Measurements from ENCODE around the gene VAV1. TPM values are rescaled to one million over a fixed set of nuclear protein-coding genes. Genes with fewer than 3 reads are reported as not detected.
A peak's percentile ranks its signal among the peaks of the same experiment; 100 is the strongest.

Gene VAV1
- total and polyA plus RNA-seq, 10 of the 15 experiments (the other 5 are each of a cell fraction or from before 2014, with no cell fraction given): 1.6 to 76.8 (median 40.7) TPM

GRCh38 chr19:6890938-6891337, 118.4 kb downstream of the VAV1 start (continued):
- TF ChIP-seq, protein P1, sequence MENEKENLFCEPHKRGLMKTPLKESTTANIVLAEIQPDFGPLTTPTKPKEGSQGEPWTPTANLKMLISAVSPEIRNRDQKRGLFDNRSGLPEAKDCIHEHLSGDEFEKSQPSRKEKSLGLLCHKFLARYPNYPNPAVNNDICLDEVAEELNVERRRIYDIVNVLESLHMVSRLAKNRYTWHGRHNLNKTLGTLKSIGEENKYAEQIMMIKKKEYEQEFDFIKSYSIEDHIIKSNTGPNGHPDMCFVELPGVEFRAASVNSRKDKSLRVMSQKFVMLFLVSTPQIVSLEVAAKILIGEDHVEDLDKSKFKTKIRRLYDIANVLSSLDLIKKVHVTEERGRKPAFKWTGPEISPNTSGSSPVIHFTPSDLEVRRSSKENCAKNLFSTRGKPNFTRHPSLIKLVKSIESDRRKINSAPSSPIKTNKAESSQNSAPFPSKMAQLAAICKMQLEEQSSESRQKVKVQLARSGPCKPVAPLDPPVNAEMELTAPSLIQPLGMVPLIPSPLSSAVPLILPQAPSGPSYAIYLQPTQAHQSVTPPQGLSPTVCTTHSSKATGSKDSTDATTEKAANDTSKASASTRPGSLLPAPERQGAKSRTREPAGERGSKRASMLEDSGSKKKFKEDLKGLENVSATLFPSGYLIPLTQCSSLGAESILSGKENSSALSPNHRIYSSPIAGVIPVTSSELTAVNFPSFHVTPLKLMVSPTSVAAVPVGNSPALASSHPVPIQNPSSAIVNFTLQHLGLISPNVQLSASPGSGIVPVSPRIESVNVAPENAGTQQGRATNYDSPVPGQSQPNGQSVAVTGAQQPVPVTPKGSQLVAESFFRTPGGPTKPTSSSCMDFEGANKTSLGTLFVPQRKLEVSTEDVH (IDR thresholded peaks at IDR 0.05; ENCODE audit: low read depth, partially characterized antibody): no peak
- TF ChIP-seq, protein P2, sequence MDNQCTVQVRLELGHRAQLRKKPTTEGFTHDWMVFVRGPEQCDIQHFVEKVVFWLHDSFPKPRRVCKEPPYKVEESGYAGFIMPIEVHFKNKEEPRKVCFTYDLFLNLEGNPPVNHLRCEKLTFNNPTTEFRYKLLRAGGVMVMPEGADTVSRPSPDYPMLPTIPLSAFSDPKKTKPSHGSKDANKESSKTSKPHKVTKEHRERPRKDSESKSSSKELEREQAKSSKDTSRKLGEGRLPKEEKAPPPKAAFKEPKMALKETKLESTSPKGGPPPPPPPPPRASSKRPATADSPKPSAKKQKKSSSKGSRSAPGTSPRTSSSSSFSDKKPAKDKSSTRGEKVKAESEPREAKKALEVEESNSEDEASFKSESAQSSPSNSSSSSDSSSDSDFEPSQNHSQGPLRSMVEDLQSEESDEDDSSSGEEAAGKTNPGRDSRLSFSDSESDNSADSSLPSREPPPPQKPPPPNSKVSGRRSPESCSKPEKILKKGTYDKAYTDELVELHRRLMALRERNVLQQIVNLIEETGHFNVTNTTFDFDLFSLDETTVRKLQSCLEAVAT (IDR thresholded peaks at IDR 0.05): no peak
- no peak for TF ChIP-seq BCL3 (IDR thresholded peaks at IDR 0.05; ENCODE audit: borderline replicate concordance, insufficient read depth, low read depth, low read length, poor library complexity, severe bottlenecking)

DNA sequence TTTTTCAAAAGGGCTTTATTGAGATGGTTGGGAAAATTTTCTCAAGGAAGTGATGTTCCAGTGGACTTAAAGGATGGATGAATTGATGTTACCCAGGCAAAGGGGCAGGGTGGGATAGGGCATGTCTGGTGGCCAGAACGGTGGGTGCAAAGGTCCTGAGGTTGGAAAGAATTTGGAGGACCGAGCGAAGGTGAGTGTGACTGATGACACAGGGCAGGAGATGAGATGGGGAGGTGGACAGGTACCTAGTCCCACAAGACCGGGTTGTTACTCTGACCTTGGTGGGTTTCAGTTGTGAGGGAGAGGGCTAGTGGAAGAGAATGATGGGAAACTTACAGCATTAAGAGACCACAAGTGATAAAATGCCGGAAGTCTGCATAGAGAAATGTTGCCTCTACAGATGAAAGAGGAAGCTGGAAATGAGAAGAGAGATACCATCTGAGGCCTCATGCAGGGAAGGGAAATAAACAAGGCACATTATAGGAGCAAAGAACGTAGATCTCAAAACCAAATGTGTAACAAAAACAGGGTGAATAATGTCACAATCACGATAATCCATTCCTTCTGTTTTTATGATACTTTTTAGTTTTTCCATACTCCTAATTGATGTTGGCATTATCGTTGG, 119.4 kb downstream of the VAV1 start:
- no peak for DNase-seq (ENCODE audit: low read depth, low spot score)
- FAIRE-seq: no peak
- SMC1A ChIA-PET (ENCODE audit: uncharacterized antibody, unreplicated experiment): no interaction called here
- TF ChIP-seq SPI1 (IDR thresholded peaks at IDR 0.05; ENCODE audit: borderline replicate concordance, insufficient read depth, low read depth, low read length) (peak; percentile 31; the same call in 1 of the 2 replicates), RAD51 (IDR thresholded peaks at IDR 0.05) (no peak), RUNX3 (IDR thresholded peaks at IDR 0.05; ENCODE audit: low read length) (0 out of 2 replicates have a peak, but pooled peaks have one; percentile 34), SRF (IDR thresholded peaks at IDR 0.05; ENCODE audit: low read depth in 2 of 2, low read length in 2 of 2) (no peak)
- no peak overlapping the region for H3K9ac ChIP-seq (ENCODE audit: control insufficient read depth, insufficient read depth, low read length)
- POLR2A ChIA-PET: no interaction called here
- in situ Hi-C loops (cut with MboI): no loop called here
- H3K9me3 ChIP-seq (replicated peaks; ENCODE audit: control insufficient read depth, insufficient read depth, low read length): peaks cover 2% of the 10 kb centered on the region; the same call in 2 of the 3 replicates
- RAD21 ChIA-PET (ENCODE audit: unreplicated experiment): no interaction called here
- BruUV-seq (replicated peaks): no TSS peak
- no peak overlapping the region for H3K4me3 ChIP-seq
- H3K36me3 ChIP-seq (ENCODE audit: control insufficient read depth in 2 of 2, insufficient read depth in 2 of 2, low read length in 1 of 2): no peaks in the 10 kb centered on the region
- peaks cover 11% of the 10 kb centered on the region; the same call in 1 of the 2 replicates for H3K4me1 ChIP-seq (ENCODE audit: control insufficient read depth, insufficient read depth, low read length)
- no peak for ATAC-seq
- H3K4me2 ChIP-seq (ENCODE audit: control insufficient read depth, insufficient read depth): no peak overlapping the region; the same call in 1 of the 2 replicates
- H3K79me2 ChIP-seq (ENCODE audit: control insufficient read depth, insufficient read depth, low read length): no peaks in the 10 kb centered on the region
- WGBS (ENCODE audit: insufficient coverage, insufficient replicate concordance, low lambda C conversion rate, missing lambda C conversion rate): 32% methylated on average over 8 of the region's 8 CpGs
- no peak overlapping the region; the same call in 1 of the 2 replicates for H2AFZ ChIP-seq (ENCODE audit: control insufficient read depth, low read depth, low read length)
- H3K27ac ChIP-seq (ENCODE audit: control insufficient read depth, insufficient read depth): no peak overlapping the region
- no peaks in the 10 kb centered on the region for H3K27me3 ChIP-seq (replicated peaks in 1 of 2; ENCODE audit: control insufficient read depth in 2 of 2, insufficient read depth in 2 of 2, low read length in 1 of 2)
- intact Hi-C loops (cut with micrococcal nuclease; ENCODE audit: unreplicated experiment): no loop called here
- CTCF ChIA-PET: no interaction called here
- H4K20me1 ChIP-seq (ENCODE audit: control insufficient read depth, insufficient read depth): no peaks in the 10 kb centered on the region

Data from GM12878 (cell line).